Keratinocyte (primary cell): ENCODE data around the gene SLC5A2. TPM values are rescaled to one million over a fixed set of nuclear protein-coding genes. Genes with fewer than 3 reads are reported as not detected.

Experiments used
- DNase-seq: peaks from one replicate; pipeline ENCODE4 v3.0.0-alpha.2; 2011; ENCODE audit warnings: low read depth, missing footprints, low spot score
- FAIRE-seq: peaks from 2 replicates; lab custom pipeline; 2011; peaks lifted over from hg19 to GRCh38; lab: Jason Lieb, UNC
- H2AFZ ChIP-seq: 2 replicates; pipeline ENCODE4 v1.6.0; 2012; ENCODE audit warnings: low read length, control low read depth, inconsistent platforms; ENCODE audit not compliant: control insufficient read depth
- H3K27ac ChIP-seq: 2 replicates; pipeline ENCODE4 v1.5.1; 2011; ENCODE audit warnings: low read length; ENCODE audit not compliant: control insufficient read depth, insufficient read depth
- H3K27me3 ChIP-seq: 3 replicates; pipeline ENCODE4 v1.6.0; 2011; ENCODE audit warnings: low read length; ENCODE audit not compliant: control insufficient read depth, insufficient read depth; ENCODE audit errors: extremely low read depth
- H3K36me3 ChIP-seq, 2 experiments: 2 replicates in 1 of 2; 3 replicates in 1 of 2; pipeline ENCODE4 v1.5.1; 2011; ENCODE audit warnings: low read length in 2 of 2, mild to moderate bottlenecking in 1 of 2; ENCODE audit not compliant: control insufficient read depth in 2 of 2, insufficient read depth in 2 of 2; ENCODE audit errors: extremely low read depth in 1 of 2
- H3K4me1 ChIP-seq: 3 replicates; pipeline ENCODE4 v1.5.1; 2011; ENCODE audit warnings: low read length; ENCODE audit not compliant: control insufficient read depth, insufficient read depth; ENCODE audit errors: extremely low read depth
- H3K4me2 ChIP-seq: 3 replicates; pipeline ENCODE4 v1.6.0; 2011; ENCODE audit warnings: low read depth, low read length; ENCODE audit not compliant: control insufficient read depth, insufficient read depth; ENCODE audit errors: extremely low read depth
- H3K4me3 ChIP-seq, 3 experiments: fragments of 200-600 bp in 1 of 3; sonication (generic) in 1 of 3; 2 replicates in 2 of 3; 3 replicates in 1 of 3; pipeline ENCODE4 v1.5.1; 2011 to 2016; ENCODE audit warnings: low read length in 3 of 3, mild to moderate bottlenecking in 3 of 3, control low read depth in 2 of 3, inconsistent platforms in 1 of 3, low read depth in 1 of 3, mixed read lengths in 1 of 3, mixed run types in 1 of 3, moderate library complexity in 1 of 3; ENCODE audit not compliant: control insufficient read depth in 2 of 3, insufficient read depth in 2 of 3; ENCODE audit errors: extremely low read depth in 1 of 3
- H3K79me2 ChIP-seq: 2 replicates; pipeline ENCODE4 v1.6.0; 2012; ENCODE audit warnings: low read length; ENCODE audit not compliant: control insufficient read depth, insufficient read depth
- H3K9ac ChIP-seq: 3 replicates; pipeline ENCODE4 v1.6.0; 2011; ENCODE audit warnings: low read length; ENCODE audit not compliant: control insufficient read depth, insufficient read depth; ENCODE audit errors: extremely low read depth
- H3K9me1 ChIP-seq: 3 replicates; pipeline ENCODE4 v1.6.0; 2011; ENCODE audit warnings: low read length; ENCODE audit not compliant: control insufficient read depth, insufficient read depth; ENCODE audit errors: extremely low read depth
- H3K9me3 ChIP-seq: 2 replicates; pipeline ENCODE4 v1.5.1; 2012; ENCODE audit warnings: low read depth, low read length; ENCODE audit not compliant: control insufficient read depth
- H4K20me1 ChIP-seq: 3 replicates; pipeline ENCODE4 v1.6.0; 2011; ENCODE audit warnings: low read length; ENCODE audit not compliant: control insufficient read depth, insufficient read depth; ENCODE audit errors: extremely low read depth
- EZH2 ChIP-seq: IDR thresholded peaks from one replicate; pipeline ENCODE4 v1.6.1; 2012; ENCODE audit warnings: inconsistent platforms, mild to moderate bottlenecking, low read length, moderate library complexity
- dilution Hi-C: fragments of 300-500 bp; cut with MboI; formaldehyde crosslinking; loops from one replicate; pipeline ENCODE4 v1.7.0; 2020; ENCODE audit warnings: low sequenced_read_pairs; ENCODE audit not compliant: extremely low pct_ligation_motif_present
- polyA plus RNA-seq, 5 experiments: library from polyadenylated mRNA; depleted of rRNA in 3 of 5; stranded (reverse) in 3 of 5; stranded (forward) in 1 of 5; unstranded in 1 of 5; fragments of >200 nt; gene quantifications; 1 replicate in 1 of 5; 2 replicates in 3 of 5; 3 replicates in 1 of 5; pipeline versions ENCODE4 v1.2.1 to v1.2.3, GENCODE V29; 2011 to 2012; ENCODE audit warnings: missing spikeins in 2 of 5, low read depth in 1 of 5, low replicate concordance in 1 of 5
- TF ChIP-seq, protein P1 (sequence below), 3 experiments: IDR thresholded peaks in 1 of 3; conservative IDR thresholded peaks in 1 of 3; optimal IDR thresholded peaks in 1 of 3; 2 replicates in 2 of 3; 3 replicates in 1 of 3; pipeline versions ENCODE3 to v1.5.1; 2011; ENCODE audit warnings: low read length in 3 of 3, mild to moderate bottlenecking in 3 of 3, moderate library complexity in 2 of 3, control low read depth in 1 of 3, inconsistent platforms in 1 of 3; ENCODE audit not compliant: insufficient read depth in 2 of 3; ENCODE audit errors: extremely low read depth in 1 of 3

The SLC5A2 gene
- polyA plus RNA-seq, 1 donor (not counting 4 experiments of a cell fraction or from before 2014, with no cell fraction given): not detected

DNA sequence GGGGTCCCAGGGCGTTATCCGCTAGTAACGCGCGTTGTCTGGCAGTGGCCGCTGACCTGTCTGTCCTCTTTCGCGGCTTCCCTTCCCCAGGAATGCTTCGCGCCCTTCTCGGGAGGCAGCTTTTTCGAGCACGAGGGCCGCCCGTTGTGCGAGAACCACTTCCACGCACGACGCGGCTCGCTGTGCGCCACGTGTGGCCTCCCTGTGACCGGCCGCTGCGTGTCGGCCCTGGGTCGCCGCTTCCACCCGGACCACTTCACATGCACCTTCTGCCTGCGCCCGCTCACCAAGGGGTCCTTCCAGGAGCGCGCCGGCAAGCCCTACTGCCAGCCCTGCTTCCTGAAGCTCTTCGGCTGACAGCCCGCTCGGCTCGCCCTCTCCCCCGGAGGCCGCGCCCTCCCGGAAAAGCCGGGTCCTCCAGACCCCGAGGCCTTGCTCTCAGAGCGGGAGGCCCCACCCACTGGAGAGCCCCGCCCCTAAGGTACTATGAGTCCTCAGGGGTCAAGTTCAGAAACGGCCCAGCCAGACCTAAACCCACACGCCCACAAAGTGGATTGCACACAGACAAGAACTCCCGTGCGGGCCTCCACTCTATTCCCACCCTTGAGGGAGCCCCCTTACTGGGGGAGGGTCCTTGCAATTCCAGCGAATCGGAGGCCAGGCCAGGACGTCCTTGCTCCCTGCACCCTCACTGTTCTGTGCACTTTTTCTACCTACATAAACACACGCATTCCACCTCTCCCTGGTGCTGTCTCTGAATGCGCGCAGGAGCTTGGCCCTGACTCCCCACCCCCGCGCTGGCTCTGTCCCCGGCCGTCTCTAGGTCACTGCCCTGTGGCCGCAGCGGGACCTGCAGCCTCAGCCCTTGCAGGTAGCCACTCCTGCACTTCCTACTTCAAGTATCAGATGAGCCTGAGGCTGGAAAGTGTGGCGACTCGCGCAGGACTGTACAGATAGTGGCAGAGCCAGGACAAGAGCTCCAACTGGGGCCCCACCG, 5.4 kb upstream of the SLC5A2 start:
- DNase-seq (no peak), FAIRE-seq (no peak)
- Histone ChIP-seq H3K79me2 (no peaks in the 10 kb centered on the region), H2AFZ (peak overlapping the region; percentile 30), H3K36me3 (peaks cover 0 to 3% of the 10 kb centered on the region in 2 experiments), H3K4me2 (peak overlapping the region; percentile 32), H3K9ac (no peak overlapping the region), H3K9me1 (no peaks in the 10 kb centered on the region), H3K4me3 (peak overlapping the region in 1 of 3 experiments; percentile 1), H4K20me1 (no peaks in the 10 kb centered on the region), H3K4me1 (peaks cover 2% of the 10 kb centered on the region), H3K9me3 (no peaks in the 10 kb centered on the region), H3K27me3 (no peaks in the 10 kb centered on the region), H3K27ac (no peak overlapping the region)
- dilution Hi-C loops: no loop called here
- TF ChIP-seq, protein P1, sequence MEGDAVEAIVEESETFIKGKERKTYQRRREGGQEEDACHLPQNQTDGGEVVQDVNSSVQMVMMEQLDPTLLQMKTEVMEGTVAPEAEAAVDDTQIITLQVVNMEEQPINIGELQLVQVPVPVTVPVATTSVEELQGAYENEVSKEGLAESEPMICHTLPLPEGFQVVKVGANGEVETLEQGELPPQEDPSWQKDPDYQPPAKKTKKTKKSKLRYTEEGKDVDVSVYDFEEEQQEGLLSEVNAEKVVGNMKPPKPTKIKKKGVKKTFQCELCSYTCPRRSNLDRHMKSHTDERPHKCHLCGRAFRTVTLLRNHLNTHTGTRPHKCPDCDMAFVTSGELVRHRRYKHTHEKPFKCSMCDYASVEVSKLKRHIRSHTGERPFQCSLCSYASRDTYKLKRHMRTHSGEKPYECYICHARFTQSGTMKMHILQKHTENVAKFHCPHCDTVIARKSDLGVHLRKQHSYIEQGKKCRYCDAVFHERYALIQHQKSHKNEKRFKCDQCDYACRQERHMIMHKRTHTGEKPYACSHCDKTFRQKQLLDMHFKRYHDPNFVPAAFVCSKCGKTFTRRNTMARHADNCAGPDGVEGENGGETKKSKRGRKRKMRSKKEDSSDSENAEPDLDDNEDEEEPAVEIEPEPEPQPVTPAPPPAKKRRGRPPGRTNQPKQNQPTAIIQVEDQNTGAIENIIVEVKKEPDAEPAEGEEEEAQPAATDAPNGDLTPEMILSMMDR (optimal IDR thresholded peaks at IDR 0.05 in 1 of 3, IDR thresholded peaks at IDR 0.05 in 1 of 3, conservative IDR thresholded peaks at IDR 0.05 in 1 of 3; ENCODE audit: extremely low read depth in 1 of 3, insufficient read depth in 2 of 3, low read length in 3 of 3): no peak
- no peak for TF ChIP-seq EZH2

DNA sequence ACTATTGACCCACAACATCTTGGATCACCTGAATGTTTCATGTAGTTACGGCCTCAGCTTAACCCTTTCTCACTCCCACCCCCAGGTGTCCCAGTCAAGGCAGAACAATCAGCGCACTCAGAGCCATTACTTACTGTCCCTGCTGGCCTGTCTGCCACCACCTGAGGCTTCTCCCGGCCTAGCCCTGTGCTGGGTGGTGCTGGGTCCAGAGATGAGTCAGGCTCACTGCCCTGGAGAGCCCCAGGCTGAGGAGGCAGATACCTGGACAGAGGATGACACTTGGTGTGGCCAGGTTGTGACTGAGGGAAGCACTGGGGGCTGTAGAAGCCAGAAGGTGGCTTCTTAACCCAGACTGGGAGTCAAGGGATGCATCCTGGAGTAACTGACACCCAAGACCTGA, 4.0 kb upstream of the SLC5A2 start:
- Histone ChIP-seq H3K79me2 (no peaks in the 10 kb centered on the region), H4K20me1 (no peaks in the 10 kb centered on the region), H3K27me3 (no peaks in the 10 kb centered on the region), H3K4me3 (no peak overlapping the region), H2AFZ (no peak overlapping the region), H3K4me2 (no peak overlapping the region), H3K36me3 (peaks cover 0 to 3% of the 10 kb centered on the region in 2 experiments), H3K27ac (no peak overlapping the region), H3K9ac (no peak overlapping the region), H3K4me1 (peaks cover 2% of the 10 kb centered on the region), H3K9me1 (no peaks in the 10 kb centered on the region), H3K9me3 (no peaks in the 10 kb centered on the region)
- no peak for DNase-seq
- TF ChIP-seq, protein P1 (optimal IDR thresholded peaks at IDR 0.05 in 1 of 3, IDR thresholded peaks at IDR 0.05 in 1 of 3, conservative IDR thresholded peaks at IDR 0.05 in 1 of 3; ENCODE audit: extremely low read depth in 1 of 3, insufficient read depth in 2 of 3, low read length in 3 of 3): no peak
- no peak for TF ChIP-seq EZH2
- FAIRE-seq: no peak
- dilution Hi-C loops: no loop called here
